Neural crest cell (in vitro differentiated cells): Measurements from ENCODE around the gene GAS2L1. TPM values are rescaled to one million over a fixed set of nuclear protein-coding genes. Genes with fewer than 3 reads are reported as not detected.
A peak's percentile ranks its signal among the peaks of the same experiment; 100 is the strongest.

Experiments
- DNase-seq: peaks from one replicate; pipeline ENCODE4 v3.0.0; 2021; ENCODE audit warnings: low read depth, mixed read lengths, low spot score
- H3K27ac Mint-ChIP-seq: one replicate; pipeline ENCODE4 v1.8.0; 2021; ENCODE audit warnings: mild to moderate bottlenecking, mixed read lengths; ENCODE audit not compliant: unreplicated experiment
- H3K27me3 Mint-ChIP-seq: 2 replicates; pipeline ENCODE4 v1.8.0; 2021; ENCODE audit warnings: low read depth, mild to moderate bottlenecking, mixed read lengths
- H3K36me3 Mint-ChIP-seq: 2 replicates; pipeline ENCODE4 v1.8.0; 2021; ENCODE audit warnings: low read depth, mild to moderate bottlenecking, mixed read lengths
- H3K4me1 Mint-ChIP-seq: 2 replicates; pipeline ENCODE4 v1.8.0; 2021; ENCODE audit warnings: mixed read lengths
- H3K4me3 Mint-ChIP-seq: one replicate; pipeline ENCODE4 v1.8.0; 2021; ENCODE audit warnings: mild to moderate bottlenecking, mixed read lengths
- H3K9me3 Mint-ChIP-seq: 2 replicates; pipeline ENCODE4 v1.8.0; 2021; ENCODE audit warnings: mixed read lengths
- CTCF ChIP-seq: fragments of 200-600 bp; sonication (generic); conservative IDR thresholded peaks from 2 replicates; pipeline ENCODE4 v1.5.0; 2021; ENCODE audit warnings: antibody characterized with exemption, mild to moderate bottlenecking
- total RNA-seq: library from RNA; stranded (reverse); gene quantifications from 2 replicates; pipeline ENCODE4 v1.2.1, GENCODE V29; 2021

Gene GAS2L1
- total RNA-seq, 1 donor from 2014 or later: 8.9 TPM

DNA sequence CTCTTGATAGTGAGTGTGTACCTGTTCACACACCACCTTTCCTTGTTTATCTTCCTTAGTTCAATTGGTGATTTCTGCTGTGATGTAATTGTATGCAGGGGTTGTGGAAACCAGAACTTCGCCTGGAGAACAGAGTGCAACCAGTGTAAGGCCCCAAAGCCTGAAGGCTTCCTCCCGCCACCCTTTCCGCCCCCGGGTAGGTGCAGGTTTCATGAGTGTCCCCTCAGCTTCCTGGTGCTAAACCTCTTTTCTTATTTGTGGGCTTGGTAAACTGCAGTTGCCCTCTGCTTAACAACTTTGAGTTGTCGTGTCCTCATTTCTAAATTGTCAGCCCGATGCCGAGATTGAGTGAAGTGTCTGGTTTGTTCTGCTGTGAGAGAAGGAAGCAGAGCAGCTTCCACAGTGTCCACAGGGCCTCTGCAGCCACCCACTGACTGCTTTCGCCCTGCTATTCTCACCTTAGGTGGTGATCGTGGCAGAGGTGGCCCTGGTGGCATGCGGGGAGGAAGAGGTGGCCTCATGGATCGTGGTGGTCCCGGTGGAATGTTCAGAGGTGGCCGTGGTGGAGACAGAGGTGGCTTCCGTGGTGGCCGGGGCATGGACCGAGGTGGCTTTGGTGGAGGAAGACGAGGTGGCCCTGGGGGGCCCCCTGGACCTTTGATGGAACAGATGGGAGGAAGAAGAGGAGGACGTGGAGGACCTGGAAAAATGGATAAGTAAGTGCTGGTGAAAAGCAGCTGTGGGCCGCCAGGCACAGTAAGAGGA is 7.1 kb upstream of the GAS2L1 start:
- no peaks in the 10 kb centered on the region for H3K9me3 Mint-ChIP-seq
- H3K27me3 Mint-ChIP-seq: peaks cover 5% of the 10 kb centered on the region
- H3K36me3 Mint-ChIP-seq: peaks cover 36% of the 10 kb centered on the region
- no peak for TF ChIP-seq CTCF
- DNase-seq: no peak
- H3K27ac Mint-ChIP-seq: no peak overlapping the region
- peak overlapping the region; percentile 69 for H3K4me3 Mint-ChIP-seq
- H3K4me1 Mint-ChIP-seq: no peaks in the 10 kb centered on the region

DNA sequence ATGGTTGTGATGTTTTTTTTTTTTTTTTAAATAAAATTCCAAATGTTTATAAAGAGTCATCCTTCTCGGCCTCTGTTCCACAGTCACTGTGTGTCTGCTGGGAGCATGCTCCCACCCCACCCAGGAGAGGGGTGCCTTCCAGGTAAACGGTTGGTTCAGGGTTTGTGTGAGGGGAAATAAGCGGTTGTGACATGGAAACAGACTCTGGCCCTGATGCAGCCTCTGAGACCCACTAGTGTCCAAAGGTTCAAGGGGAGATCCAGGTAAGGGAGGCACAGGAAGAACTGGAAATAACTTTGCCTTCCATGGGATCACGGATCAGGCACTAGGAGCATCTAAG is 6.0 kb upstream of the GAS2L1 start:
- Mint-ChIP-seq H3K36me3 (peaks cover 36% of the 10 kb centered on the region), H3K27ac (no peak overlapping the region), H3K27me3 (peaks cover 5% of the 10 kb centered on the region), H3K4me3 (no peak overlapping the region), H3K9me3 (no peaks in the 10 kb centered on the region), H3K4me1 (no peaks in the 10 kb centered on the region)
- no peak for TF ChIP-seq CTCF
- DNase-seq: no peak

GRCh38 chr22:29300807-29301601 is 5.4 kb upstream of the GAS2L1 start:
- Mint-ChIP-seq H3K36me3 (peaks cover 31% of the 10 kb centered on the region), H3K4me3 (peak overlapping the region; percentile 54), H3K4me1 (peaks cover 3% of the 10 kb centered on the region), H3K9me3 (no peaks in the 10 kb centered on the region), H3K27ac (peak overlapping the region; percentile 79), H3K27me3 (peaks cover 5% of the 10 kb centered on the region)
- no peak for TF ChIP-seq CTCF
- DNase-seq: no peak

DNA sequence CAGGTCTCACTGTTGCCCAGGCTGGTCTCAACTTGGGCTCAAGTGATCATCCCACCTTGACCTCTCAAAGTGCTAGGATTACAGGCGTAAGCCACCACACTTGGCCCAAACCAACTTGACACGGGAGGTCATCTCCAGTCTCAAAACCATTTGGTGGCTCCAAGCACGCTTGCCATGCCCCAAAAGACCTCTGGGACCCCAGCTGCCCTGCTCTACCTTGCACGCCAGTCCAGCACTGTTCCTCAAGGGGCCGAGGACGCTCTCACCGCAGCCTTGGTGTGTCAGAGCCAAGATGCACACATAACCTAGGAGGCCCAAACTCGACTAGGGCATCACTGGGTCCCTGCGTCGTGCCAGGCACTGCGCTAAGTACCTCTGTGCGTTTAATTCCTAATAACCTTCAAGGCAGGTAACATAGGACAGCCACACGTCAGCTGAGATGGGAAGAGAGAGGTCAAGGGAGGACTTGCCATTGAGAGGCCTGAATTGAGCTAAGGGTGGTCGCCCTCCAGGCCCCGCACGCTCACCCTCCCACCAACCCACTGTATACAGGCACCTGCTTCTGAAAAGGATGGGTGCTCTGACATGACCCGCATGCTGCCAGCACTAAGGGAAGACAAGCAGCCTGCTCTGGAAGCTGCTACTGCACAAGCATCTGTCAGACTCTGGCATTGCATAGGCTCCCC is 4.6 kb upstream of the GAS2L1 start:
- no peak overlapping the region for H3K27ac Mint-ChIP-seq
- no peaks in the 10 kb centered on the region for H3K9me3 Mint-ChIP-seq
- no peak for DNase-seq
- TF ChIP-seq CTCF: no peak
- H3K36me3 Mint-ChIP-seq: peaks cover 28% of the 10 kb centered on the region
- peaks cover 4% of the 10 kb centered on the region for H3K4me1 Mint-ChIP-seq
- peak overlapping the region; percentile 54 for H3K4me3 Mint-ChIP-seq
- peaks cover 5% of the 10 kb centered on the region for H3K27me3 Mint-ChIP-seq

DNA sequence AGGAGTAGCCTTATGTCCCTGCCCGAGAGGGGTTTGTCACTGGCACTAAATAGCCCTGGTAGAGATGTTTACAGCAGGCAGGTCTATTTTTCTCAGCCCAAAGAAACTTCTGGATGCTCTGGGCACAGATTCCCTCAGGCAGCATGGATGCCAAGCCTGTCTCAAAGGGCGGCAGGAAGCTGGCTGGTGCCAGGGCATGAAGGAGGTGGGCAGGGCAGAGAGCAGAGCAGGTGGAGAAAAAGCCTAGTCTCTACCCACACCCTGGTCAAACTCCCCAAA is 4.1 kb upstream of the GAS2L1 start:
- peaks cover 5% of the 10 kb centered on the region for H3K4me1 Mint-ChIP-seq
- no peak overlapping the region for H3K27ac Mint-ChIP-seq
- peaks cover 5% of the 10 kb centered on the region for H3K27me3 Mint-ChIP-seq
- H3K4me3 Mint-ChIP-seq: peak overlapping the region; percentile 54
- H3K9me3 Mint-ChIP-seq: no peaks in the 10 kb centered on the region
- H3K36me3 Mint-ChIP-seq: peaks cover 25% of the 10 kb centered on the region
- no peak for TF ChIP-seq CTCF
- no peak for DNase-seq
